ENCODE data around the gene SPOCK3.

The SPOCK3 gene

GRCh38 chr4:167171928-167172327 is 62.4 kb downstream of the SPOCK3 start:
- FAIRE-seq: no peak

GRCh38 chr4:167168611-167169010 is 65.7 kb downstream of the SPOCK3 start:
- no peak for FAIRE-seq

GRCh38 chr4:167150587-167150986 is 83.7 kb downstream of the SPOCK3 start:
- no peak for FAIRE-seq

- FAIRE-seq: no peak
Observed at GRCh38 chr4:167144605-167145004, 89.7 kb downstream of the SPOCK3 start.

- FAIRE-seq: no peak
Observed at GRCh38 chr4:167143018-167143417, 91.3 kb downstream of the SPOCK3 start.

GRCh38 chr4:167136270-167136669 is 98.0 kb downstream of the SPOCK3 start:
- FAIRE-seq: no peak

- no peak for FAIRE-seq
Observed at GRCh38 chr4:167129146-167129545, 105.1 kb downstream of the SPOCK3 start.

GRCh38 chr4:167119392-167119791 is 114.9 kb downstream of the SPOCK3 start:
- FAIRE-seq: no peak

GRCh38 chr4:167117273-167117672 is 117.0 kb downstream of the SPOCK3 start:
- no peak for FAIRE-seq

GRCh38 chr4:167114416-167114971 is 119.8 kb downstream of the SPOCK3 start:
- no peak for FAIRE-seq

- no peak for FAIRE-seq
Observed at GRCh38 chr4:167111622-167112021, 122.7 kb downstream of the SPOCK3 start.

- no peak for FAIRE-seq
Observed at GRCh38 chr4:167111092-167111491, 123.2 kb downstream of the SPOCK3 start.

- FAIRE-seq: no peak
Observed at GRCh38 chr4:167109859-167110258, 124.4 kb downstream of the SPOCK3 start.

- FAIRE-seq: no peak
Observed at GRCh38 chr4:167105857-167106256, 128.4 kb downstream of the SPOCK3 start.

- FAIRE-seq: no peak
Observed at GRCh38 chr4:167102475-167102874, 131.8 kb downstream of the SPOCK3 start.

- FAIRE-seq: no peak
Observed at GRCh38 chr4:167101035-167101434, 133.3 kb downstream of the SPOCK3 start.

GRCh38 chr4:167100120-167100519 is 134.2 kb downstream of the SPOCK3 start:
- no peak for FAIRE-seq

GRCh38 chr4:167088115-167088514 is 146.2 kb downstream of the SPOCK3 start:
- FAIRE-seq: no peak

- no peak for FAIRE-seq
Observed at GRCh38 chr4:167084321-167084720, 150.0 kb downstream of the SPOCK3 start.

- no peak for FAIRE-seq
Observed at GRCh38 chr4:167079762-167080161, 154.5 kb downstream of the SPOCK3 start.

- no peak for FAIRE-seq
Observed at GRCh38 chr4:167052631-167053091, 181.6 kb downstream of the SPOCK3 start.

- no peak for FAIRE-seq
Observed at GRCh38 chr4:167049257-167049656, 185.0 kb downstream of the SPOCK3 start.

GRCh38 chr4:167041524-167041923 is 192.8 kb downstream of the SPOCK3 start:
- FAIRE-seq: no peak

GRCh38 chr4:167035390-167035789 is 198.9 kb downstream of the SPOCK3 start:
- FAIRE-seq: no peak

- no peak for FAIRE-seq
Observed at GRCh38 chr4:167034983-167035382, 199.3 kb downstream of the SPOCK3 start.

GRCh38 chr4:167032871-167033270 is 201.4 kb downstream of the SPOCK3 start:
- no peak for FAIRE-seq

All from G401.6 (cell line).